Psoas muscle (tissue), 8 donors: ENCODE data around the gene KIRREL3. TPM values are rescaled to one million over a fixed set of nuclear protein-coding genes. Genes with fewer than 3 reads are reported as not detected.
A peak's percentile ranks its signal among the peaks of the same experiment; 100 is the strongest.

Source experiments
- ATAC-seq, 4 donors: fragments of 200-7000 bp; cut with Tn5 transposase; one replicate each; pipeline ENCODE4 v1.9.1; 2020; ENCODE audit warnings: moderate library complexity in 3 of 4, mild to moderate bottlenecking in 2 of 4
- DNase-seq, 2 donors: peaks; one replicate each; pipeline ENCODE4 v3.0.0-alpha.2; 2020
- H3K27ac ChIP-seq: fragments of 200-600 bp; one replicate; pipeline ENCODE4 v1.8.0; 2022
- H3K27me3 ChIP-seq, 3 donors: fragments of 200-600 bp in 1 of 3; one replicate each; pipeline versions ENCODE4 v1.6.1 to v1.8.0; 2013 to 2022; ENCODE audit warnings: low read length in 2 of 3, mild to moderate bottlenecking in 2 of 3, moderate library complexity in 1 of 3; ENCODE audit not compliant: insufficient read depth in 3 of 3
- H3K36me3 ChIP-seq, 2 donors: fragments of 200-600 bp in 1 of 2; one replicate each; pipeline versions ENCODE4 v1.6.1 to v1.8.0; 2013 to 2022; ENCODE audit warnings: low read depth in 1 of 2, mild to moderate bottlenecking in 1 of 2, moderate library complexity in 1 of 2; ENCODE audit not compliant: insufficient read depth in 1 of 2
- H3K4me1 ChIP-seq: fragments of 200-600 bp; one replicate; pipeline ENCODE4 v1.8.0; 2022
- H3K4me3 ChIP-seq: fragments of 200-600 bp; one replicate; pipeline ENCODE4 v1.8.0; 2022; ENCODE audit warnings: mild to moderate bottlenecking
- H3K9me3 ChIP-seq: fragments of 200-600 bp; one replicate; pipeline ENCODE4 v1.8.0; 2022
- CTCF ChIP-seq: fragments of 200-600 bp; IDR thresholded peaks from one replicate; pipeline ENCODE4 v1.8.0; 2022; ENCODE audit warnings: antibody characterized with exemption
- WGBS, 3 donors: extraction: QIAGEN DNeasy Blood & Tissue Kit; methylation state at CpG; one replicate each; pipeline versions ENCODE4 v1.1.6 to v1.1.7; 2013; 5-methylcytosine and 5-hydroxymethylcytosine counted together
- intact Hi-C, 2 donors: fragments of 100-400 bp; cut with DNase I; formaldehyde crosslinking; loops; one replicate each; pipeline versions ENCODE4 v1.11.0 to v1.14.2; 2022
- polyA plus RNA-seq, 3 donors: library from polyadenylated mRNA; stranded (reverse); fragments of 200-250 nt; gene quantifications; one replicate each; pipeline ENCODE4 v1.2.3, GENCODE V29; 2013
- total RNA-seq, 4 donors: library from RNA; stranded (reverse); fragmentation: NEBNext Ultra II Directional in 2 of 4; extraction: Animal tissue kit (Norgen Biotek cat#: 25700) in 2 of 4; gene quantifications; one replicate each; pipeline versions ENCODE4 v1.2.1 to v1.2.4, GENCODE V29; 2021 to 2023
- donor health status: healthy with polysubstance abuse.
- donor health status: DM: no; HTN: no; CAD: no; lungs with moderate emphysema.
- donor health status: Bipolar disorder and iron deficiency.
- donor health status: healthy.
- donor health status: DM: yes; HTN: yes; CAD: no.
- donor health status: DM: no; HTN: no; CAD: no.
- donor health status: DM: no; HTN: no; CAD: no.
- donor health status: DM: yes; HTN: yes; CAD: no.

KIRREL3 gene
- total and polyA plus RNA-seq, 7 donors, result 0.04 TPM; not detected in 6

- TF ChIP-seq CTCF, result no peak
- no peaks in the 10 kb centered on the region for H3K9me3 ChIP-seq
- ATAC-seq (no peak), DNase-seq (no peak)
- no peaks in the 10 kb centered on the region for H3K36me3 ChIP-seq
- whole genome bisulfite sequencing, 3 donors, result 68 to 72% (median 68%) methylated on average over 17 to 18 of the region's 18 CpGs
- H3K27ac ChIP-seq, result no peak overlapping the region
- no peaks in the 10 kb centered on the region for H3K4me1 ChIP-seq
- peaks cover 0 to 7% (median 0%) of the 10 kb centered on the region in 3 donors for H3K27me3 ChIP-seq
- intact Hi-C loops, result no loop called here
- H3K4me3 ChIP-seq, result no peak overlapping the region
Measured at GRCh38 chr11:126466236-126467045, 534.1 kb downstream of the KIRREL3 start.

GRCh38 chr11:126465573-126466188, 534.9 kb downstream of the KIRREL3 start:
- Histone ChIP-seq H3K27ac (no peak overlapping the region), H3K4me3 (no peak overlapping the region), H3K9me3 (no peaks in the 10 kb centered on the region), H3K4me1 (no peaks in the 10 kb centered on the region), H3K36me3 (no peaks in the 10 kb centered on the region), H3K27me3 (peaks cover 0 to 7% (median 0%) of the 10 kb centered on the region in 3 donors)
- no peak for TF ChIP-seq CTCF
- WGBS, 3 donors, result 18 to 27% (median 18%) methylated on average over 18 to 19 of the region's 19 CpGs
- no peak for DNase-seq
- intact Hi-C loops, result no loop called here
- peak; percentile 42 to 77 (median 64) for ATAC-seq

- Histone ChIP-seq H3K27ac (no peak overlapping the region), H3K36me3 (no peaks in the 10 kb centered on the region), H3K4me1 (no peaks in the 10 kb centered on the region), H3K9me3 (no peaks in the 10 kb centered on the region), H3K27me3 (peaks cover 0 to 7% (median 0%) of the 10 kb centered on the region in 3 donors), H3K4me3 (no peak overlapping the region)
- DNase-seq (no peak), ATAC-seq (no peak)
- TF ChIP-seq CTCF, result no peak
- 78 to 92% (median 91%) methylated on average over 5 of the region's 5 CpGs for WGBS, 3 donors
- intact Hi-C loops, result no loop called here
Measured at GRCh38 chr11:126464796-126465195, 535.8 kb downstream of the KIRREL3 start.

- no peak for ATAC-seq
- H3K4me1 ChIP-seq, result no peaks in the 10 kb centered on the region
- WGBS, 3 donors, result 97 to 99% (median 97%) methylated on average over 7 of the region's 7 CpGs
- peaks cover 0 to 7% (median 2%) of the 10 kb centered on the region in 3 donors for H3K27me3 ChIP-seq
- intact Hi-C loops, result no loop called here
- H3K9me3 ChIP-seq, result no peaks in the 10 kb centered on the region
- TF ChIP-seq CTCF, result no peak
- no peak for DNase-seq
- no peak overlapping the region for H3K27ac ChIP-seq
- no peaks in the 10 kb centered on the region for H3K36me3 ChIP-seq
- no peak overlapping the region for H3K4me3 ChIP-seq
Measured at GRCh38 chr11:126462422-126462821, 538.1 kb downstream of the KIRREL3 start.
